ENCODE results near the gene NEUROD6.

The NEUROD6 gene

GRCh38 chr7:31340603-31341002 is at the start of gene NEUROD6:
TSS of gene NEUROD6 (minus strand) at chr7:31340726. CDS start at chr7:31339268, 1,458 bp downstream.
- no peak for DNase-seq

- DNase-seq: no peak
Measured at GRCh38 chr7:31384466-31384865, 43.9 kb upstream of the NEUROD6 start.

GRCh38 chr7:31382722-31383121 is 42.2 kb upstream of the NEUROD6 start:
- DNase-seq: no peak

GRCh38 chr7:31373337-31374289 is 33.1 kb upstream of the NEUROD6 start:
- no peak for DNase-seq

- no peak for DNase-seq
Measured at GRCh38 chr7:31372231-31372959, 31.9 kb upstream of the NEUROD6 start.

GRCh38 chr7:31371621-31372020 is 31.1 kb upstream of the NEUROD6 start:
- no peak for DNase-seq

GRCh38 chr7:31370609-31371008 is 30.1 kb upstream of the NEUROD6 start:
- no peak for DNase-seq

GRCh38 chr7:31368620-31369019 is 28.1 kb upstream of the NEUROD6 start:
- DNase-seq: peak in 1 of 2 experiments; percentile 58

- no peak for DNase-seq
Measured at GRCh38 chr7:31363496-31363895, 23.0 kb upstream of the NEUROD6 start.

- DNase-seq: no peak
Measured at GRCh38 chr7:31363051-31363450, 22.5 kb upstream of the NEUROD6 start.

- no peak for DNase-seq
Measured at GRCh38 chr7:31362401-31362800, 21.9 kb upstream of the NEUROD6 start.

- DNase-seq: no peak
Measured at GRCh38 chr7:31358467-31358866, 17.9 kb upstream of the NEUROD6 start.

- DNase-seq: no peak
Measured at GRCh38 chr7:31345421-31345820, 4.9 kb upstream of the NEUROD6 start.

GRCh38 chr7:31343516-31344305 is 3.2 kb upstream of the NEUROD6 start:
- DNase-seq: no peak

- DNase-seq: no peak
Measured at GRCh38 chr7:31341141-31341540, 615 bp upstream of the NEUROD6 start.

GRCh38 chr7:31340051-31340450 is 475 bp downstream of the NEUROD6 start:
- no peak for DNase-seq

- DNase-seq: no peak
Measured at GRCh38 chr7:31338706-31339105, 1.8 kb downstream of the NEUROD6 start.

- no peak for DNase-seq
Measured at GRCh38 chr7:31337002-31337565, 3.4 kb downstream of the NEUROD6 start.

GRCh38 chr7:31336202-31337001 is 4.1 kb downstream of the NEUROD6 start:
- no peak for DNase-seq

- no peak for DNase-seq
Measured at GRCh38 chr7:31335884-31336201, 4.7 kb downstream of the NEUROD6 start.

GRCh38 chr7:31335161-31335856 is 5.2 kb downstream of the NEUROD6 start:
- no peak for DNase-seq

Measured in NCI-H187 (cell line).